Activated CD4-positive, alpha-beta memory T cell treated with anti-CD3 and anti-CD28 coated beads for 36 hours (primary cell): ENCODE data around the gene TUBA3E. TPM values are rescaled to one million over a fixed set of nuclear protein-coding genes. Genes with fewer than 3 reads are reported as not detected.
A peak's percentile ranks its signal among the peaks of the same experiment; 100 is the strongest.
"Not testable (repeated sequence)": the region's sequence is repeated elsewhere in the genome, so short reads cannot be mapped to it uniquely, and the experiment has no call there.

Experiments
- CTCF ChIA-PET: fragments of 350-600 bp; sonication (Branson Sonifier 250); formaldehyde crosslinking; loops from one replicate; lab custom pipeline; 2021; ENCODE audit warnings: antibody characterized with exemption, inconsistent platforms; lab: Charles Lee
- POLR2A ChIA-PET: fragments of 350-600 bp; sonication (Branson Sonifier 250); formaldehyde crosslinking; loops from one replicate; lab custom pipeline; 2021; ENCODE audit warnings: antibody characterized with exemption; lab: Charles Lee
- DNase-seq: peaks from one replicate; pipeline ENCODE4 v3.0.0-alpha.2; 2020
- H3K27ac Mint-ChIP-seq: one replicate; pipeline ENCODE4 v1.8.0; 2021; ENCODE audit warnings: mixed read lengths
- H3K27me3 Mint-ChIP-seq: one replicate; pipeline ENCODE4 v1.8.0; 2021; ENCODE audit warnings: mixed read lengths
- H3K36me3 Mint-ChIP-seq: one replicate; pipeline ENCODE4 v1.8.0; 2021; ENCODE audit warnings: mixed read lengths
- H3K4me1 Mint-ChIP-seq: one replicate; pipeline ENCODE4 v1.8.0; 2021; ENCODE audit warnings: low read depth, mixed read lengths
- H3K4me3 Mint-ChIP-seq: one replicate; pipeline ENCODE4 v1.8.0; 2021; ENCODE audit warnings: mild to moderate bottlenecking, mixed read lengths
- H3K9me3 Mint-ChIP-seq: one replicate; pipeline ENCODE4 v1.8.0; 2021; ENCODE audit warnings: mixed read lengths
- intact Hi-C: fragments of 100-400 bp; cut with micrococcal nuclease; formaldehyde crosslinking; loops from one replicate; pipeline ENCODE4 v1.15.1; 2023
- total RNA-seq, 2 experiments: library from RNA; stranded (reverse); gene quantifications; one replicate each; pipeline ENCODE4 v1.2.3, GENCODE V29; 2021

Gene TUBA3E
- total RNA-seq, 2 experiments from 2014 or later = not detected

- peaks cover 5% of the 10 kb centered on the region for H3K36me3 Mint-ChIP-seq
- POLR2A ChIA-PET = no interaction called here
Measured at GRCh38 chr2:130158631-130159030, 39.6 kb downstream of the TUBA3E start.

GRCh38 chr2:130157825-130158514, 40.3 kb downstream of the TUBA3E start:
- CTCF ChIA-PET, H3K9me3 Mint-ChIP-seq, intact Hi-C loops, POLR2A ChIA-PET, H3K4me1 Mint-ChIP-seq, H3K36me3 Mint-ChIP-seq, H3K27me3 Mint-ChIP-seq, H3K4me3 Mint-ChIP-seq: not testable (repeated sequence)
- peak; percentile 34 for DNase-seq
- H3K27ac Mint-ChIP-seq = peak overlapping the region; percentile 51

More at GRCh38 chr2:130158631-130159030, 39.6 kb downstream of the TUBA3E start:
- no peak for DNase-seq
- Mint-ChIP-seq H3K27me3 (no peaks in the 10 kb centered on the region), H3K4me1 (no peaks in the 10 kb centered on the region), H3K27ac (no peak overlapping the region), H3K9me3 (no peaks in the 10 kb centered on the region), H3K4me3 (no peak overlapping the region)
- intact Hi-C loops = no loop called here
- CTCF ChIA-PET = no interaction called here

GRCh38 chr2:130157354-130157753, 40.9 kb downstream of the TUBA3E start:
- POLR2A ChIA-PET = not testable (repeated sequence)

DNA sequence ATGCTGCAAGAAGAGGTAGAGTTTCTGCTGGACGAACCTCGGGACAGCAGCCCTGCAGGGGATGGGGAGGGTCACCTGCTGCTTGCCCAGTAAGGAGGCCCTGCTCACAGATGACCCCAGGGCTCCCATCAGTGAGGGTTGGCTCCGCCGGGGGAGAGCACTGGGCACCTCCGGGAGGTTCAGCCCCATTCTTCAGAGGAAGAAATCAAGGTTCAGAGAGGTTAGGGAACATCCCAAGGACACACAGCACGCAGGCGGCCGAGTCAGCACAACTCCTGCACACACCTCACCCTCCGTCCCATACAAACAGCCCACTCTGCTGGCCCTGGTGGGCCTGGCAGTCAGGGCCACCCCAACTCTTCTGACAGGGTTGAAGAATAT, 41.6 kb downstream of the TUBA3E start:
- H3K27me3 Mint-ChIP-seq = no peaks in the 10 kb centered on the region
- CTCF ChIA-PET = interaction anchor here (1.0 to 1.2 kb wide), 2 partner anchors 23 to 176 kb away, joined by 5 read pairs; no protein-coding TSS in a partner anchor
- POLR2A ChIA-PET = no interaction called here
- H3K27ac Mint-ChIP-seq = no peak overlapping the region
- no peaks in the 10 kb centered on the region for H3K4me1 Mint-ChIP-seq
- DNase-seq = no peak
- intact Hi-C loops = no loop called here
- H3K4me3 Mint-ChIP-seq = no peak overlapping the region
- H3K9me3 Mint-ChIP-seq = no peaks in the 10 kb centered on the region
- peaks cover 3% of the 10 kb centered on the region for H3K36me3 Mint-ChIP-seq

More at GRCh38 chr2:130157354-130157753, 40.9 kb downstream of the TUBA3E start:
- H3K4me3 Mint-ChIP-seq, H3K4me1 Mint-ChIP-seq, intact Hi-C loops, H3K27ac Mint-ChIP-seq, H3K9me3 Mint-ChIP-seq, DNase-seq, H3K36me3 Mint-ChIP-seq, CTCF ChIA-PET, H3K27me3 Mint-ChIP-seq: not testable (repeated sequence)

GRCh38 chr2:130155956-130156623, 42.1 kb downstream of the TUBA3E start:
- CTCF ChIA-PET = interaction anchor here (0.8 to 1.2 kb wide), 3 partner anchors 24 to 177 kb away, joined by 4 to 5 read pairs (median 5); no protein-coding TSS in a partner anchor
- H3K36me3 Mint-ChIP-seq, intact Hi-C loops, H3K4me3 Mint-ChIP-seq, H3K27me3 Mint-ChIP-seq, DNase-seq, POLR2A ChIA-PET, H3K4me1 Mint-ChIP-seq, H3K9me3 Mint-ChIP-seq, H3K27ac Mint-ChIP-seq: not testable (repeated sequence)

DNA sequence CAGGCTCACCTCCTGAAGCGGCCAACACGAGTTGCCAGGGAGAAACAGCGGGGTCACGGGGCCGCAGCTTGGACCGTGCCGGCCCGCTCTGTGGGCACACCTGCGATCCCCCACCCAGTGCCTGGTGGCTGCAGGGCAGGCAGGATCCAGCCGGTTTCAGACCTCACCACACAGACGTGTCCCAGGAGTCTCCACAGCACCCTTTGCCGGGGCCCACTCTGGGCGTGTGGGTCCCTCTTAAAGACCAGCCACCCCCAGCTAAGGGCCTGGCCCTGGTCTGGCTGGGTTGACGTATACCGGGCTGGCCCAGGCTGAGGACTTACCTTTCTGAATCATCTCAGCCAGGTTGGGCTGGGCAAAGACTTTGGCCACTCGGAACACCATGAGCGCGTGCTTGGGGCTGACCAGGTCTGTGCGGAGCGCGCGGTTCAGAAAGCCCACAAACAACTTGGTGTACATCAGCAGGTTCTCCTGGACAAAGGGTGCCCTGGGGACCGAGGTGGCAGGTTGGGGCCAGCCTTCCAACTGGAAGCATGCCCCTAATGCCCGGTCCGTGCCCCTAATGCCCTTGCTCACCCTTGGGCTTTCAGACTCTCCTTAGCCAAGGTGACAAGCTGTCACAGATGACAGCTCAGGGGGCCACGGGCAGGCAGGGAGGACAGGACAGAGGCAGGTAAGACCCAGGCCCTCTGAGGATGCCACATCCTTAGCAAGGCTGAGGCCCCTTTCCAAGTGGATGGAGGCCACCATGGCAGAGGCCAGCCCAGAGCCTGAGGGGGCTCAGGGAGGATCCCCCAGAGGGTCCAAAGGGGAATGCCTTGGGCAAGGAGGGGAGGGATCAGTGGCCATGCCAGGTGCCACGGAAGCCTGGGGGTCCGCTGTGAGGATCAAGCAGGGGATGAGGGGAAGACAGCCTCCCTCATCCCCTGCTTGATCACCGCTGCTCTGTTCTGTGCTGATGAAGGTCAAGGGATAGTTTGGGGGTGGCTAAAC, 43.2 kb downstream of the TUBA3E start:
- H3K36me3 Mint-ChIP-seq = peaks cover 3% of the 10 kb centered on the region
- no peaks in the 10 kb centered on the region for H3K4me1 Mint-ChIP-seq
- DNase-seq = no peak
- H3K27ac Mint-ChIP-seq = no peak overlapping the region
- no peak overlapping the region for H3K4me3 Mint-ChIP-seq
- ChIA-PET CTCF (interaction anchor here (0.8 to 1.2 kb wide), 3 partner anchors 25 to 178 kb away, joined by 4 to 5 read pairs (median 5); no protein-coding TSS in a partner anchor), POLR2A (no interaction called here)
- no peaks in the 10 kb centered on the region for H3K27me3 Mint-ChIP-seq
- H3K9me3 Mint-ChIP-seq = no peaks in the 10 kb centered on the region
- intact Hi-C loops = no loop called here

DNA sequence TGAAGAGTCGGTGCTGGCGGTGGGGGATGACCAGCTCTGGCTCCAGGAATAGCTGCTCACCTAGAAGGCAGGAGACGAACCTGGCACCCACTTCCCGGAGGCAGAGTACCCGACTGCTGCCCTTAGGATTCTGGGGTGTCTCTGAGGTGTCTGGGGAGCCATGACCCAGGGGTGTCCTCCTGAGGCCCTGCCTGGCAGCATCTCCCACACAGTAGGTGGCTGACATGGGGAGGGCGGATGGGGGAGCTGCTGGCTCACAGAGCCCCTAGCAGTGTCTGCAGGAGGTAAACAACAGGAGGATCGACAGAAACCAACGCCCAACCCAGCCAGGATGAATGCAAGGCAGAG, 43.8 kb downstream of the TUBA3E start:
- DNase-seq, H3K9me3 Mint-ChIP-seq, H3K36me3 Mint-ChIP-seq, H3K27ac Mint-ChIP-seq, intact Hi-C loops, CTCF ChIA-PET, H3K4me1 Mint-ChIP-seq, H3K4me3 Mint-ChIP-seq, H3K27me3 Mint-ChIP-seq, POLR2A ChIA-PET: not testable (repeated sequence)

GRCh38 chr2:130153721-130154422, 44.4 kb downstream of the TUBA3E start:
- H3K4me1 Mint-ChIP-seq, H3K9me3 Mint-ChIP-seq, CTCF ChIA-PET, DNase-seq, intact Hi-C loops, H3K36me3 Mint-ChIP-seq, H3K27me3 Mint-ChIP-seq, H3K4me3 Mint-ChIP-seq, POLR2A ChIA-PET, H3K27ac Mint-ChIP-seq: not testable (repeated sequence)

- no peak for DNase-seq
- Mint-ChIP-seq H3K27ac (no peak overlapping the region), H3K4me1 (no peaks in the 10 kb centered on the region), H3K36me3 (peaks cover 3% of the 10 kb centered on the region), H3K9me3 (no peaks in the 10 kb centered on the region), H3K27me3 (no peaks in the 10 kb centered on the region), H3K4me3 (no peak overlapping the region)
- intact Hi-C loops = no loop called here
- CTCF ChIA-PET = no interaction called here
- POLR2A ChIA-PET = no interaction called here
Measured at GRCh38 chr2:130152816-130153595, 45.2 kb downstream of the TUBA3E start.

GRCh38 chr2:130152136-130152815, 46.0 kb downstream of the TUBA3E start:
- POLR2A ChIA-PET, H3K27me3 Mint-ChIP-seq, DNase-seq, H3K9me3 Mint-ChIP-seq, H3K4me3 Mint-ChIP-seq, H3K36me3 Mint-ChIP-seq, intact Hi-C loops, H3K4me1 Mint-ChIP-seq, H3K27ac Mint-ChIP-seq, CTCF ChIA-PET: not testable (repeated sequence)

DNA sequence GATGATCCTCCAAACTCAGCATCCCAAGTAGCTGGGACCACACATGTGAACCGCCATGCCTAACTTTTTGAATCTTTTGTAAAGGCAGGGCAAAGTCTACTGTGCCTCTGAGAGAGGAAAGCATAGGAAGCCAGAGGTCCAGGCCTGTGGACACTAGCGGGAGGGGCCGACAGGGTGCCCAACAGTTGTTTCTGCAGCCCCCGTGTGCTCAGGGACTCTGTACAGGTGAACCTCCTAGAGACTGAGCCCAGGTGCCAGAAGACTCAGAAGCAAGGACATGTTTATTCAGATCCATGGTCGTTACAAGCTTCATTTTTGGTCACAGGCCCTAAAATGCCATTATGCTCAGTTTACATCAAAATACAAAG, 47.1 kb downstream of the TUBA3E start:
- H3K9me3 Mint-ChIP-seq, H3K27ac Mint-ChIP-seq, H3K4me3 Mint-ChIP-seq, DNase-seq, POLR2A ChIA-PET, H3K27me3 Mint-ChIP-seq, CTCF ChIA-PET, H3K4me1 Mint-ChIP-seq, intact Hi-C loops, H3K36me3 Mint-ChIP-seq: not testable (repeated sequence)
